GM21825 (cell line): ENCODE measurements around the gene ACER3.

Experiments used
- ATAC-seq: cut with Tn5 transposase; IDR thresholded peaks from one replicate; pipeline ENCODE4 v1.9.1; 2021; ENCODE audit warnings: mild to moderate bottlenecking, moderate library complexity; ENCODE audit not compliant: unreplicated experiment

Gene ACER3

GRCh38 chr11:77072851-77073327 is 212.2 kb downstream of the ACER3 start:
- ATAC-seq = no peak

GRCh38 chr11:77073328-77074001 is 212.7 kb downstream of the ACER3 start:
- ATAC-seq = no peak

GRCh38 chr11:77074205-77074604 is 213.5 kb downstream of the ACER3 start:
- no peak for ATAC-seq

- ATAC-seq = no peak
Measured at GRCh38 chr11:77074626-77075221, 214.0 kb downstream of the ACER3 start.

- no peak for ATAC-seq
Measured at GRCh38 chr11:77075425-77075905, 214.7 kb downstream of the ACER3 start.
